Cerebellar nuclear complex (tissue), 1 donor: Measurements from ENCODE around the gene DCST1.

Experiments used
- DNase-seq, 2 experiments: peaks; one replicate each; lab custom pipeline; 2025; lab: John Stamatoyannopoulos, UW

The DCST1 gene

DNA sequence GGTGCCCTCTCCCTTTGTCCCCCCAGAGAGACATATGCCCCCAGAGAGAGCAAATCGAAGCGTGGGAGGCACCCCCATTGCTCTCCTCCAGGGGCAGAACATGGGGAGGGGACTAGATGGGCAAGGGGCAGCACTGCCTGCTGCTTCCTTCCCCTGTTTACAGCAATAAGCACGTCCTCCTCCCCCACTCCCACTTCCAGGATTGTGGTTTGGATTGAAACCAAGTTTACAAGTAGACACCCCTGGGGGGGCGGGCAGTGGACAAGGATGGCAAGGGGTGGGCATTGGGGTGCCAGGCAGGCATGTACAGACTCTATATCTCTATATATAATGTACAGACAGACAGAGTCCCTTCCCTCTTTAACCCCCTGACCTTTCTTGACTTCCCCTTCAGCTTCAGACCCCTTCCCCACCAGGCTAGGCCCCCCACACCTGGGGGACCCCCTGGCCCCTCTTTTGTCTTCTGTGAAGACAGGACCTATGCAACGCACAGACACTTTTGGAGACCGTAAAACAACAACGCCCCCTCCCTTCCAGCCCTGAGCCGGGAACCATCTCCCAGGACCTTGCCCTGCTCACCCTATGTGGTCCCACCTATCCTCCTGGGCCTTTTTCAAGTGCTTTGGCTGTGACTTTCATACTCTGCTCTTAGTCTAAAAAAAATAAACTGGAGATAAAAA lies 53.4 kb downstream of the DCST1 start:
- no peak for DNase-seq

DNA sequence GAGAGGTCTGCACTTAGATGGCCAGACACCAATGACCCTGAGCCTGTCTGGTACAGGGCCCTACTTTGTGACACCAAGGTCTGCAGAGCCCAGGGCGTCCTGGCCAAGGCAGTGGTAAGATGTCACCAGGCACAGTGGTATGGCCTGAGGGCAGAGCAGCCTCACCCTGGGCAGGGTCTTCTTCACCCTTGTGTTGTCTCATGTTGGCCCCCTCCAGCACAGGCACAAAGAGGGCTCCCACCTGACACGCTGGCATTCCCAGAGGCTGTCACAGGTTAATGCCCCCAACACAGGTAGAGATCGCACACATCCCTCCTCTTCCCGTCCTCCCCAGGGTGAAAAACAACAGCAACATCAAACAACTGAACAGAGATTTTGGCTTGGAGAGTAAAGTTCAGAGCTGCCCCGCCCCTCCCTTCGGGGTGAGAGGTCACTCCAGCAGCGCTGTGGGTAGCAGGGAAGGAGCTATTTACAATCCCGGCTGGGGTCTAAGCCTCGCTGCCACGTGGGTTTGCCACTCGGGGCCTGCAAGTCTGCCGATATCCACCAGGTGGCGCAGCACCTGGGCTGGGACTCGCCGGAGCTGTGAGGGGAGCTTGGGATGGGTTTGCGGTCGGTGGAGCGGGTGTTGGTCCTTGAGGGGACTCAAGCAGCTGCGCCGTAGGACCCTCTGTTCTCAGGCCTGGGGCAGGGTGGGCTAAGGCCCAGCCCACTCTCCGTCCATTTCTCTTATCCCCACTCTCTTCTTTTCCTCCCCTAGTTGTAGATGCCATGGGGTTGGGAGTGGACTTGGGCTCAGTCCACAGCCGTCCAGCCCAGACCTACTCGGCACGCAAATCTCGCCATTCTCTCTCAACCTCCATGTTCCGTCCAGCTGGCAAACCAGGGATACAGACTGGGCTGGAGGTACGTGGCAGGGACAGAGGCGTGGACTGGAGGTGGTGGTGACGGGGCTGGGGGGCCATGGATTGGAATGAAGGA lies 57.7 kb downstream of the DCST1 start:
- no peak for DNase-seq

DNA sequence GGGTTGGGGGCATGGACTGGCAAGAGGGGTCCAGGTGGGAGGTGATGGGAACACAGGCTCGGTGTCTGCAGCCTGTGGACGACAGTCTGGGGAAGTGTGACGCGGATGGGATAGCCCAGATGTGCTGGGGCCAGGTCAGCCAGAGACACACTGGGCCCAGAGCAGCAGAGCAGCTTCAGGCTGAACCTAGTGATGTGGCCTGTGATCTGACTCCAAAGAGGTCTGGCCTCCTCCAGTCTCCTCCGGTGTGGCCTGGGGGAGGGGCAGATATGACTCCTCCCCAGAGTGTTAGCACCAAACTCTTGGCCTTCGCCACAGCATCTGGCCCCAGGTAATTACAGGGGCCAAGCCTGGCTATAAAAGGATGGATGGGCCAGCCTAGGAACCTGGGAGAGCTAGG lies 58.5 kb downstream of the DCST1 start:
- DNase-seq, result no peak

DNA sequence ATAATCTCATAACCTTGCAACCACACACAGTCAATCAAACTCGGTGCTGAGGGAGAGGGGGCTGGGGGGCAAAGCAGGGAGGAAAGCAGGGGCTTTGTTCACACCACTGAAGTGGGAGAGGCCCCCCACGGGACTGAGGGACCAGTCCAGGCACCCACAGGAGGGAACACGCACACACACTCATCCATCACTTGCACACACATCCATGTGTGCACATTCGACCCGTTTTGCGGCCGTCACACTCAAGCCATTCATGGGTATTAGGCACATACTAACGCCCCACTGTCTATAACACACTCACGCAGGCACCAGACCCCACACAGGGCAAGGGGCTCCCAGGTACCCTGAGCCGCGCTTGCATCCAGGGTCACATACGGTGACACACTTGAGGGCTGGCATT lies 59.0 kb downstream of the DCST1 start:
- no peak for DNase-seq

DNA sequence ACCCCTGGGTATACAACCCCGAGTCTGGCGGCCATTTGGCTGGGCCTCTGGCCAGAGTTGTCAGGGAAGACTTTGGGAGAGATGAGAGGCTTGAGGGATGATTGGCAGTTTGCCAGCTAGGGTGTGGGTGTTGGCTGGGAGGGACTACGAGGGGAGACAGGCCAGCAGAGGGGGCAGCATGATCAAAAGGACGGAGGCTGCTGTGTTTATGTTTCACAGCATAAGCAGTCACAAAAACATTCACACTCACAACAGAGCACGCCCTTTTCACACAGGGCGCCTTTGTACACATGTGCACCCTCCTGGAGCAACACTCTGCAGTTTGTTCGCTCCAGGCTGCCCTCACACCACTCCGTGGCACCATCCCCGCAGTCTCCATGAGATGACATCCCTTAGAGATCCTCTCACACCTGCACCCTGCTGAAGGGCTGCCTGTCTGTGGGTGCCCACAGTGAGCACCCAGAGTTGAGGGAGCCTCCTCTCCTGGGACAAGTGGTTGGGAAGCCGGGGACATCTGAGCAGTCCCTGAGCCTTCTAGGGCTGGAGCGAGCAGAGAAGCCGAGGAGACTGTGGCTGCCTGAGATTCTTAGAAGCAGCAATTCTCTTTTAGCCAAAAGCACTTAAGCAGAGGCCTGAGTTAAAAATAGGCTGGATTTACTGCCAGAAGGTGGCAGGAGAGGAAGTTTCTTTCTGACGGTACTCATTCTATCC lies 60.4 kb downstream of the DCST1 start:
- no peak for DNase-seq

DNA sequence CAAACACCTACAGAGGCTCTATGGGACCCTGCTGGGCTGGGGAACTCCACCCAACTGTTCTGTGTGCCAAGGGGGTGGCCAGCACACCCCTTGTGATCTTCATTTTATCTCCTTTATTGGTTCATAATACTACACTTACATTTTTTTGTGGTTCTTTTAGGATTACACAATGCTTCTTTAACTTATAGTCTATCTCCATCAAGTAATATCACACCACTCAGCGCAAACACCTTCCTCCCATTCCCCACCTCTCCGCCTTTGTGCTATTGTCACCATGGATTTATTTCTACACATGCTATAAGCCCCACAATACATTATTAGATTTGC lies 61.0 kb downstream of the DCST1 start:
- no peak for DNase-seq

DNA sequence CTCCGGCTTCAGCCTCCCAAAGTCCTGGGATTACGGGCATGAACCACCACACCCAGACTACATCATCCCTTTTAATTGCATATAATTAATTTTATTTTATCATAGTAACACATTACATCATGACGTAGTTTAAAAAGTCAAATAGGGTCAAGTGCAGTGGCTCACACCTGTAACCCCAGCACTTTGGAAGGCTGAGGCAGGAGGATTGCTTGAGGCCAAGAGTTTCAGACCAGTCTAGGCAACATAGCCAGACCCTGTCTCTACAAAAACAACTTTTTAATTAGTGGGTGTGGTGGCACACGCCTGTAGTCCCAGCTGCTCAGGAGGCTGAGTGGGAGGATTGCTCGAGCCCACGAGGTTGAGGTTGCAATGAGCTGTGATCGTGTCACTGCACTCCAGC lies 65.7 kb downstream of the DCST1 start:
- no peak for DNase-seq
